ENCODE results near the gene BCR. TPM values are rescaled to one million over a fixed set of nuclear protein-coding genes. Genes with fewer than 3 reads are reported as not detected.

BCR gene
- total and polyA plus RNA-seq, 2 of the 13 experiments (the other 11 are each of a cell fraction or from before 2014, with no cell fraction given): 19.9 to 33.6 TPM

DNA sequence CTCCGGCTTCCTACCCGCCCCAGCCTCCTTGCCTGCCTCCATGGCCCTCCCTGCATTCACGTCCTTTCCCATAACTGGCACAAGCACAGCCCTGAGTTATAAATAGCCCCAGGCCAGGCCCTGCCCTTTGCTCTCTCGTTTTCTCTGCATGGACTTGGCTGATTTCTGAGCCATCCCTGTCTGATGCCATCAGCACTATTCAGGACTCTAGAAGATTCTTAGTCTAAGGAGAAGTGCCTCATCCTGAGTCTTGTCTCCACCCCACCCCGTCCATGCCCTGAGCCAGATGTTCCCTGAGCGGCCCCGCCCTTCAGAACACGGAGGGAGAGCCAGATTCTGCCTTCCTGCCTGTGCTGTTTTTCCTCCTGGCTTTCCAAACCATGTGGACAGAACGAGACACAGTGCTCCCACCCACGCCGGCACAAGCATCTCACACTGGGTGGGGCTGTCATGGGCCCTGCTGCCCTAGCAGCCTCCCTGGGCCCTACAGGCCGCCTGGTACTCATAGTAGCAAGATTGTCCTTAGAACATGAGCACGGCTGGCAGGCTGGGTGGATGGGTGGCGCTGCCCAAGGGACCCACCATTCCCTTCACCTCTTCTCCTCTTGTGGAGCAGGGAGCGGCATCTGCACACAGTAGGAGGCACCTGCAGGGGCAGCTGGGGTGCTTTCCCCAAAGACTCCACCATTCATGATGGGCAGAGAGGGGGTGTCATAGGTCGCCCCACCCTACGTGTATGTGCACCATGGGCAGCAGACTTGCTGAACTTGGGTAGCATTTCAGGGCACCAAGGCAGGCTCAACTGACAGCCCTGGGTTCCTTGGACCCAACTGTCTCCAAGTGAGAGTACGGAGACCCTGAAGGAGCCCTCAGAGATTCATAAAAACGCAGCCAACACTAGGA lies 76.9 kb downstream of the BCR start:
- peaks cover 14% of the 10 kb centered on the region for H3K4me1 ChIP-seq (ENCODE audit: insufficient read depth, low read length)
- in situ Hi-C loops (cut with HindIII; ENCODE audit: extremely low pct_ligation_motif_present, low pct_unique_long_range_greater_than_20kb): no loop called here
- DNase-seq (ENCODE audit: low spot score): no peak
- no peak overlapping the region for H3K9ac ChIP-seq (ENCODE audit: insufficient read depth, low read depth, low read length)
- no peak for ATAC-seq
- intact Hi-C loops (cut with micrococcal nuclease; ENCODE audit: unreplicated experiment): no loop called here
- H3K36me3 ChIP-seq (replicated peaks in 1 of 2; ENCODE audit: control insufficient read depth in 1 of 2, insufficient read depth in 2 of 2, low read length in 2 of 2): peaks cover 28 to 85% of the 10 kb centered on the region in 2 experiments
- H3K4me3 ChIP-seq (replicated peaks in 1 of 3; ENCODE audit: insufficient read depth in 1 of 3, low read depth in 2 of 3, low read length in 3 of 3): no peak overlapping the region
- H3K4me2 ChIP-seq (ENCODE audit: low read depth, low read length): no peak overlapping the region
- no peak overlapping the region for H2AFZ ChIP-seq (ENCODE audit: low read length)
- H3K9me3 ChIP-seq (ENCODE audit: low read length): no peaks in the 10 kb centered on the region
- BruUV-seq (replicated peaks): no TSS peak
- 93% methylated on average over 14 of the region's 19 CpGs for WGBS (ENCODE audit: low lambda C conversion rate)
- no peak for TF ChIP-seq DMAP1 (CRISPR knock-in tag; IDR thresholded peaks at IDR 0.05)
- no peak for TF ChIP-seq ATF7-NPFF (CRISPR knock-in tag; IDR thresholded peaks at IDR 0.05; ENCODE audit: low read depth)
- TF ChIP-seq ZNF567 (CRISPR knock-in tag; IDR thresholded peaks at IDR 0.05; ENCODE audit: borderline replicate concordance): no peak
- TF ChIP-seq HOXA5 (CRISPR knock-in tag; IDR thresholded peaks at IDR 0.05): no peak
- no peak for TF ChIP-seq SATB2 (CRISPR knock-in tag; IDR thresholded peaks at IDR 0.05)
- no peak for TF ChIP-seq RBM22 (optimal IDR thresholded peaks at IDR 0.05; ENCODE audit: low read length)
- no peak for TF ChIP-seq WIZ (CRISPR knock-in tag; IDR thresholded peaks at IDR 0.05)
- TF ChIP-seq, protein P1, sequence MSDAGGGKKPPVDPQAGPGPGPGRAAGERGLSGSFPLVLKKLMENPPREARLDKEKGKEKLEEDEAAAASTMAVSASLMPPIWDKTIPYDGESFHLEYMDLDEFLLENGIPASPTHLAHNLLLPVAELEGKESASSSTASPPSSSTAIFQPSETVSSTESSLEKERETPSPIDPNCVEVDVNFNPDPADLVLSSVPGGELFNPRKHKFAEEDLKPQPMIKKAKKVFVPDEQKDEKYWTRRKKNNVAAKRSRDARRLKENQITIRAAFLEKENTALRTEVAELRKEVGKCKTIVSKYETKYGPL (CRISPR knock-in tag; IDR thresholded peaks at IDR 0.05): no peak
- no peak for TF ChIP-seq ZNF556 (CRISPR knock-in tag; IDR thresholded peaks at IDR 0.05; ENCODE audit: borderline replicate concordance)
- TF ChIP-seq ZNF720 (CRISPR knock-in tag; IDR thresholded peaks at IDR 0.05): no peak
- no peak for TF ChIP-seq GLI4 (CRISPR knock-in tag; IDR thresholded peaks at IDR 0.05; ENCODE audit: borderline replicate concordance)
- TF ChIP-seq HNRNPL (IDR thresholded peaks at IDR 0.05; ENCODE audit: low read depth, low read length): no peak
- TF ChIP-seq ARHGAP35 (CRISPR knock-in tag; IDR thresholded peaks at IDR 0.05; ENCODE audit: borderline replicate concordance): no peak
- no peak for TF ChIP-seq CEBPB (IDR thresholded peaks at IDR 0.05; ENCODE audit: borderline replicate concordance, low read depth, low read length)
- no peak for TF ChIP-seq ARID2 (CRISPR knock-in tag; IDR thresholded peaks at IDR 0.05; ENCODE audit: borderline replicate concordance)
- no peak for TF ChIP-seq MBNL3 (CRISPR knock-in tag; conservative IDR thresholded peaks at IDR 0.05)
- no peak for TF ChIP-seq MTA3 (CRISPR knock-in tag; IDR thresholded peaks at IDR 0.05)
- TF ChIP-seq, protein P2, sequence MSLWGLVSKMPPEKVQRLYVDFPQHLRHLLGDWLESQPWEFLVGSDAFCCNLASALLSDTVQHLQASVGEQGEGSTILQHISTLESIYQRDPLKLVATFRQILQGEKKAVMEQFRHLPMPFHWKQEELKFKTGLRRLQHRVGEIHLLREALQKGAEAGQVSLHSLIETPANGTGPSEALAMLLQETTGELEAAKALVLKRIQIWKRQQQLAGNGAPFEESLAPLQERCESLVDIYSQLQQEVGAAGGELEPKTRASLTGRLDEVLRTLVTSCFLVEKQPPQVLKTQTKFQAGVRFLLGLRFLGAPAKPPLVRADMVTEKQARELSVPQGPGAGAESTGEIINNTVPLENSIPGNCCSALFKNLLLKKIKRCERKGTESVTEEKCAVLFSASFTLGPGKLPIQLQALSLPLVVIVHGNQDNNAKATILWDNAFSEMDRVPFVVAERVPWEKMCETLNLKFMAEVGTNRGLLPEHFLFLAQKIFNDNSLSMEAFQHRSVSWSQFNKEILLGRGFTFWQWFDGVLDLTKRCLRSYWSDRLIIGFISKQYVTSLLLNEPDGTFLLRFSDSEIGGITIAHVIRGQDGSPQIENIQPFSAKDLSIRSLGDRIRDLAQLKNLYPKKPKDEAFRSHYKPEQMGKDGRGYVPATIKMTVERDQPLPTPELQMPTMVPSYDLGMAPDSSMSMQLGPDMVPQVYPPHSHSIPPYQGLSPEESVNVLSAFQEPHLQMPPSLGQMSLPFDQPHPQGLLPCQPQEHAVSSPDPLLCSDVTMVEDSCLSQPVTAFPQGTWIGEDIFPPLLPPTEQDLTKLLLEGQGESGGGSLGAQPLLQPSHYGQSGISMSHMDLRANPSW (CRISPR knock-in tag; IDR thresholded peaks at IDR 0.05; ENCODE audit: borderline replicate concordance): no peak
- no peak for TF ChIP-seq ZNF703 (CRISPR knock-in tag; IDR thresholded peaks at IDR 0.05; ENCODE audit: borderline replicate concordance)
- H3K27ac ChIP-seq (ENCODE audit: extremely low read length, insufficient read depth, low read length): no peak overlapping the region
- peaks cover 6% of the 10 kb centered on the region for H3K79me2 ChIP-seq (ENCODE audit: insufficient read depth, low read length)
- H3K27me3 ChIP-seq (ENCODE audit: control insufficient read depth in 1 of 2, insufficient read depth in 2 of 2, low read length in 2 of 2): no peaks in the 10 kb centered on the region
- POLR2A ChIA-PET: no interaction called here
- CTCF ChIA-PET (ENCODE audit: low intra/inter-chr PET ratio, low total read pairs): no interaction called here
- H4K20me1 ChIP-seq (ENCODE audit: insufficient read depth, low read length): no peaks in the 10 kb centered on the region; the same call in 1 of the 2 replicates
- FAIRE-seq: no peak
